ENCODE data around the gene MACROD2. TPM values are rescaled to one million over a fixed set of nuclear protein-coding genes. Genes with fewer than 3 reads are reported as not detected.

MACROD2 gene
- total RNA-seq, 1 experiment from 2014 or later, result 1.6 TPM

DNA sequence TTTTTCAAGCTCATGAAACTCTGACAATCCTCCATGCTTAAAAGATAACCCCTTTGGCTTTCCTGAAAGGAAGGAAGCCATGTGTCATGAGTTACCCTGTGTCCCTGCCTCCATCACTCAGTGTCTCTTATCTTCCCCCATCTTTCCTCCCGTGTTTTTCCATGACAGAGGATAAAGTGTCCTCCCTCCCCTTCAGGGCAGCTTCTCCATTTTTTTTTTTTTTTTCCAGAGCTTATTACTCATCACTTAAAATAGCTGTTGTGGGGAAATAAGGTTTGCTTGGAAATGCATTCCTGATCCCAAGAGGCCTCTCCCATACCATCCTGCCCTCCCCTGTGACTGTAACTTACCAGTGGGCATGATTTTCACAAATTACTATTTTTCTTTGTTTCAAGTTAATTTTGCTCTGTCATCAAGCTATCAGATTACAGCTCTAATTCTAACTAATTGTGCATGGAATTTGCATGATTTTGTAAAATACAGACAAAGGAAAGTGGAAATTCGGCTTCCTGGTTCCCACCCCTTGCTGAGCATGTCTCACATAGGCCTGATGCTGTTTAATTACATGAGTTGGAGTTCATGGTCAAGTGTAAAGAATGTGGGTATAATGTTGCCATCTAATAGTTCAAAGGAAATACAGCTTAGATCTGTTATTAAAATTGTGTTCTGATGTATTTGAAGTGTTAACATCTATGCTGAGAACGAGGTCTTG is 956.5 kb downstream of the MACROD2 start:
- DNase-seq, result no peak
- TF ChIP-seq, protein P1, sequence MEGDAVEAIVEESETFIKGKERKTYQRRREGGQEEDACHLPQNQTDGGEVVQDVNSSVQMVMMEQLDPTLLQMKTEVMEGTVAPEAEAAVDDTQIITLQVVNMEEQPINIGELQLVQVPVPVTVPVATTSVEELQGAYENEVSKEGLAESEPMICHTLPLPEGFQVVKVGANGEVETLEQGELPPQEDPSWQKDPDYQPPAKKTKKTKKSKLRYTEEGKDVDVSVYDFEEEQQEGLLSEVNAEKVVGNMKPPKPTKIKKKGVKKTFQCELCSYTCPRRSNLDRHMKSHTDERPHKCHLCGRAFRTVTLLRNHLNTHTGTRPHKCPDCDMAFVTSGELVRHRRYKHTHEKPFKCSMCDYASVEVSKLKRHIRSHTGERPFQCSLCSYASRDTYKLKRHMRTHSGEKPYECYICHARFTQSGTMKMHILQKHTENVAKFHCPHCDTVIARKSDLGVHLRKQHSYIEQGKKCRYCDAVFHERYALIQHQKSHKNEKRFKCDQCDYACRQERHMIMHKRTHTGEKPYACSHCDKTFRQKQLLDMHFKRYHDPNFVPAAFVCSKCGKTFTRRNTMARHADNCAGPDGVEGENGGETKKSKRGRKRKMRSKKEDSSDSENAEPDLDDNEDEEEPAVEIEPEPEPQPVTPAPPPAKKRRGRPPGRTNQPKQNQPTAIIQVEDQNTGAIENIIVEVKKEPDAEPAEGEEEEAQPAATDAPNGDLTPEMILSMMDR (conservative IDR thresholded peaks at IDR 0.05), result no peak
- Histone ChIP-seq H2AFZ (ENCODE audit: low read length) (no peak overlapping the region), H3K79me2 (ENCODE audit: insufficient read depth, low read length) (no peaks in the 10 kb centered on the region), H3K27ac (ENCODE audit: insufficient read length, low read depth, low read length) (no peak overlapping the region), H4K8ac (replicated peaks; ENCODE audit: insufficient read length, low read depth, low read length) (no peak overlapping the region), H2BK15ac (ENCODE audit: low read depth, low read length) (no peak overlapping the region), H4K5ac (ENCODE audit: insufficient read length, low read depth, low read length) (no peak overlapping the region), H3K4me2 (ENCODE audit: insufficient read depth, insufficient read length, low read length) (no peak overlapping the region), H2BK20ac (ENCODE audit: low read depth, low read length, poor library complexity, severe bottlenecking) (no peak overlapping the region), H4K91ac (ENCODE audit: insufficient read length, low read depth, low read length) (no peak overlapping the region), H3K18ac (ENCODE audit: insufficient read length, low read depth, low read length) (no peak overlapping the region), H2BK5ac (ENCODE audit: insufficient read length, low read length) (no peak overlapping the region), H3K27me3 (ENCODE audit: insufficient read depth, low read length) (no peaks in the 10 kb centered on the region), H3K14ac (ENCODE audit: insufficient read depth, low read length) (no peak overlapping the region), H3K56ac (ENCODE audit: insufficient read length, low read depth, low read length) (no peak overlapping the region), H4K20me1 (ENCODE audit: control insufficient read depth, insufficient read depth, insufficient read length) (no peaks in the 10 kb centered on the region), H3K23ac (ENCODE audit: insufficient read length, low read depth, low read length) (no peak overlapping the region), H2AK5ac (ENCODE audit: insufficient read length, low read length) (no peak overlapping the region), H3K9ac (ENCODE audit: extremely low read depth, insufficient read length, low read length) (no peak overlapping the region), H3K79me1 (ENCODE audit: insufficient read depth, low read depth, low read length, poor library complexity, severe bottlenecking) (no peaks in the 10 kb centered on the region), H3K4me1 (ENCODE audit: insufficient read depth, low read length) (peaks cover 16% of the 10 kb centered on the region), H3T11ph (ENCODE audit: low read length) (no peak overlapping the region), H3K23me2 (ENCODE audit: insufficient read length, low read depth, low read length, poor library complexity, severe bottlenecking) (no peaks in the 10 kb centered on the region), H3K4ac (ENCODE audit: low read depth, low read length) (no peak overlapping the region), H2BK120ac (ENCODE audit: low read depth, low read length, poor library complexity, severe bottlenecking) (no peak overlapping the region), H3K9me3 (ENCODE audit: control insufficient read depth, low read depth, low read length) (no peaks in the 10 kb centered on the region), H2BK12ac (ENCODE audit: insufficient read length, low read depth, low read length) (no peak overlapping the region)
- H3K4me3 Mint-ChIP-seq, result no peak overlapping the region
- no peaks in the 10 kb centered on the region for H3K27me3 Mint-ChIP-seq (ENCODE audit: low read depth)
- no peaks in the 10 kb centered on the region for H3K9me3 Mint-ChIP-seq
- no peaks in the 10 kb centered on the region; a peak in 2 of 7 replicates for H3K36me3 Mint-ChIP-seq (ENCODE audit: insufficient read depth in 1 of 3, low read depth in 3 of 3)
- WGBS (ENCODE audit: extremely low coverage, insufficient read length, low lambda C conversion rate), result 100% methylated on average over 1 of the region's 3 CpGs
- peak overlapping the region in 1 of 3 experiments; percentile 25; a peak in 4 of 7 replicates for H3K27ac Mint-ChIP-seq
- H3K4me1 Mint-ChIP-seq, result peaks cover 51% of the 10 kb centered on the region in 2 experiments

All from H9 (cell line).